ENCODE data around the gene PAN3. TPM values are rescaled to one million over a fixed set of nuclear protein-coding genes. Genes with fewer than 3 reads are reported as not detected.

PAN3 gene
- total RNA-seq, 1 donor from 2014 or later: 28.3 TPM

DNA sequence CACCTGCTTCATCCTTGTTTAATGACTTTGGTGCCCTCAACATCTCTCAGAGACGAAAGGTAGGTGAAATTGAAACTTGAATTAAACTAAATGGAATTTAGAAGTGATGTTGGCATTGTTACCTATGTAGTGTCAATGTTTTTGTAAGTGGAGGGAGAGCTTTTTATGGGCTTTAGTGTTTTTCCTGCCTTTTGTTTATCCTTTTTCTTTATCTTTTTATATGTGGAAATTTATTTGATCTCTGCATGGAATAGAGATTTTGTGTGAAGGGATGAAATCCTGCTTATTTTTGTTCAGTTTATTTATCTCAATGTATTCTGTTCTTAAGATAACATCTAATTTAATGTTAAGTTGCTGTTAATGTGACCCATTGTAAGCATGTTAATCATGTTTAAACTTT is 39.5 kb downstream of the PAN3 start:
- Histone ChIP-seq H3K4me3 (ENCODE audit: insufficient read depth, low read depth, low read length) (no peak overlapping the region), H3K79me2 (ENCODE audit: insufficient read depth, low read length) (peaks cover 28% of the 10 kb centered on the region)
- no peak overlapping the region for H3K27ac Mint-ChIP-seq (ENCODE audit: unreplicated experiment)

DNA sequence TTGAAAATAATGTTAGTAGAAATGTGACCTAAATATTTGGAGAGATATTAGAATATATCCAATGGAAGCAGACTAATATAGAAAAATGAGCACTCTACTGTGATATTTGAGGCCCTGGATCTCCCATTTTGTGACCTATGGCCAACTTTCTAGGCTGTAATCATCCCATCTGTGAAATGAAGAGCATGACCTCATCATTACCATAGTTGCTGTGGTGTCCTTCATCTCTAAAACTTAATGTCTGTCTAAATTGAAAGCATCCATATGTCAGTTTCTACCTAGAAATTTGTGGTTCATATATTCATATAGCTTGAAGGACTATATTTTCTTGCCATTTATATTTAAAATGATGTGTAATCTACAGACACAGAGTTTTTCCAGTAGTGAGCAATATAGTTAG is 41.6 kb downstream of the PAN3 start:
- FAIRE-seq (no peak), DNase-seq (ENCODE audit: low read depth) (no peak)
- Histone ChIP-seq H3K4me3 (ENCODE audit: insufficient read depth, low read depth, low read length) (no peak overlapping the region), H3K9me3 (ENCODE audit: insufficient read depth, low read depth, low read length) (no peaks in the 10 kb centered on the region), H3K79me2 (ENCODE audit: insufficient read depth, low read length) (peaks cover 21% of the 10 kb centered on the region), H2AFZ (ENCODE audit: low read depth, low read length) (no peak overlapping the region), H3K36me3 (ENCODE audit: insufficient read depth, low read length) (no peaks in the 10 kb centered on the region), H3K4me1 (ENCODE audit: insufficient read depth, low read length) (no peaks in the 10 kb centered on the region), H3K9ac (ENCODE audit: low read length) (no peak overlapping the region), H3K27ac (ENCODE audit: low read depth, low read length) (no peak overlapping the region), H3K4me2 (ENCODE audit: low read length) (no peak overlapping the region), H4K20me1 (ENCODE audit: insufficient read depth, low read length) (peaks cover 17% of the 10 kb centered on the region), H3K27me3 (ENCODE audit: insufficient read depth, low read length) (no peaks in the 10 kb centered on the region)
- H3K4me3 Mint-ChIP-seq (ENCODE audit: unreplicated experiment): no peak overlapping the region
- peaks cover 2% of the 10 kb centered on the region for H3K4me1 Mint-ChIP-seq (ENCODE audit: low read depth, unreplicated experiment)
- H3K27me3 Mint-ChIP-seq (ENCODE audit: low read depth, unreplicated experiment): no peaks in the 10 kb centered on the region
- H3K27ac Mint-ChIP-seq (ENCODE audit: unreplicated experiment): no peak overlapping the region
- TF ChIP-seq EZH2 (IDR thresholded peaks at IDR 0.05; ENCODE audit: insufficient read depth, low read length): no peak
- TF ChIP-seq, protein P1, sequence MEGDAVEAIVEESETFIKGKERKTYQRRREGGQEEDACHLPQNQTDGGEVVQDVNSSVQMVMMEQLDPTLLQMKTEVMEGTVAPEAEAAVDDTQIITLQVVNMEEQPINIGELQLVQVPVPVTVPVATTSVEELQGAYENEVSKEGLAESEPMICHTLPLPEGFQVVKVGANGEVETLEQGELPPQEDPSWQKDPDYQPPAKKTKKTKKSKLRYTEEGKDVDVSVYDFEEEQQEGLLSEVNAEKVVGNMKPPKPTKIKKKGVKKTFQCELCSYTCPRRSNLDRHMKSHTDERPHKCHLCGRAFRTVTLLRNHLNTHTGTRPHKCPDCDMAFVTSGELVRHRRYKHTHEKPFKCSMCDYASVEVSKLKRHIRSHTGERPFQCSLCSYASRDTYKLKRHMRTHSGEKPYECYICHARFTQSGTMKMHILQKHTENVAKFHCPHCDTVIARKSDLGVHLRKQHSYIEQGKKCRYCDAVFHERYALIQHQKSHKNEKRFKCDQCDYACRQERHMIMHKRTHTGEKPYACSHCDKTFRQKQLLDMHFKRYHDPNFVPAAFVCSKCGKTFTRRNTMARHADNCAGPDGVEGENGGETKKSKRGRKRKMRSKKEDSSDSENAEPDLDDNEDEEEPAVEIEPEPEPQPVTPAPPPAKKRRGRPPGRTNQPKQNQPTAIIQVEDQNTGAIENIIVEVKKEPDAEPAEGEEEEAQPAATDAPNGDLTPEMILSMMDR (IDR thresholded peaks at IDR 0.05; ENCODE audit: insufficient read depth, low read depth, low read length): no peak
- H3K36me3 Mint-ChIP-seq (ENCODE audit: low read depth, unreplicated experiment): no peaks in the 10 kb centered on the region
- no peaks in the 10 kb centered on the region for H3K9me3 Mint-ChIP-seq (ENCODE audit: unreplicated experiment)

More for the DNA sequence above, 39.5 kb downstream of the PAN3 start:
- Histone ChIP-seq H2AFZ (ENCODE audit: low read depth, low read length) (no peak overlapping the region), H3K4me2 (ENCODE audit: low read length) (no peak overlapping the region), H3K4me1 (ENCODE audit: insufficient read depth, low read length) (no peaks in the 10 kb centered on the region), H3K27ac (ENCODE audit: low read depth, low read length) (no peak overlapping the region), H3K27me3 (ENCODE audit: insufficient read depth, low read length) (no peaks in the 10 kb centered on the region), H3K36me3 (ENCODE audit: insufficient read depth, low read length) (no peaks in the 10 kb centered on the region), H3K9me3 (ENCODE audit: insufficient read depth, low read depth, low read length) (no peaks in the 10 kb centered on the region), H3K9ac (ENCODE audit: low read length) (no peak overlapping the region), H4K20me1 (ENCODE audit: insufficient read depth, low read length) (peaks cover 26% of the 10 kb centered on the region)
- Mint-ChIP-seq H3K4me1 (ENCODE audit: low read depth, unreplicated experiment) (peaks cover 7% of the 10 kb centered on the region), H3K36me3 (ENCODE audit: low read depth, unreplicated experiment) (no peaks in the 10 kb centered on the region), H3K4me3 (ENCODE audit: unreplicated experiment) (no peak overlapping the region), H3K9me3 (ENCODE audit: unreplicated experiment) (no peaks in the 10 kb centered on the region), H3K27me3 (ENCODE audit: low read depth, unreplicated experiment) (no peaks in the 10 kb centered on the region)
- TF ChIP-seq EZH2 (IDR thresholded peaks at IDR 0.05; ENCODE audit: insufficient read depth, low read length): no peak
- TF ChIP-seq, protein P1 (IDR thresholded peaks at IDR 0.05; ENCODE audit: insufficient read depth, low read depth, low read length): no peak
- FAIRE-seq (no peak), DNase-seq (ENCODE audit: low read depth) (no peak)

DNA sequence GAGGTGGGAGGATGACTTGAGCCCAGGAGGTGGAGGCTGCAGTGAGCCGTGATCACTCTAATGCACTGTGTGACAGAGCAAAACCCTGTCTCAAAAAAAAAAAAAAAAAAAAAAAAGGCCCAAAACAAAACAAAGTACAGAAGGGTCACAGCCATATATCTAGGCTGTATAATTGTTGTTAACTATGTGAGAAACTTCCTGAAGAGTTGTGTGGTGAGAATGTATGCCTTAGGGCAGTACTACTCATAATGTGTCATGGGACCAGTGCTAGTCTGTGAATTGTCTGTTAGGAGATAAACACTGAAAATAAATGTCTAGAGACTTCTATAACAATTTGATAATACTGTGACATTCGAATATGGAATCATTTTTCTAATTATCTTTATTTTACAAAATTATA is 43.1 kb downstream of the PAN3 start:
- FAIRE-seq: no peak
- peak overlapping the region; percentile 18 for H3K27ac ChIP-seq (ENCODE audit: low read depth, low read length)
- Mint-ChIP-seq H3K27me3 (ENCODE audit: low read depth, unreplicated experiment) (no peaks in the 10 kb centered on the region), H3K36me3 (ENCODE audit: low read depth, unreplicated experiment) (no peaks in the 10 kb centered on the region), H3K9me3 (ENCODE audit: unreplicated experiment) (no peaks in the 10 kb centered on the region), H3K27ac (ENCODE audit: unreplicated experiment) (peak overlapping the region; percentile 18), H3K4me3 (ENCODE audit: unreplicated experiment) (no peak overlapping the region), H3K4me1 (ENCODE audit: low read depth, unreplicated experiment) (peaks cover 2% of the 10 kb centered on the region)
- no peak overlapping the region for H3K4me3 ChIP-seq (ENCODE audit: insufficient read depth, low read depth, low read length)
- H4K20me1 ChIP-seq (ENCODE audit: insufficient read depth, low read length): peaks cover 12% of the 10 kb centered on the region
- H3K36me3 ChIP-seq (ENCODE audit: insufficient read depth, low read length): no peaks in the 10 kb centered on the region
- peak; percentile 42 for DNase-seq (ENCODE audit: low read depth)
- H3K79me2 ChIP-seq (ENCODE audit: insufficient read depth, low read length): peaks cover 14% of the 10 kb centered on the region
- no peaks in the 10 kb centered on the region for H3K27me3 ChIP-seq (ENCODE audit: insufficient read depth, low read length)
- H3K4me1 ChIP-seq (ENCODE audit: insufficient read depth, low read length): no peaks in the 10 kb centered on the region
- no peak overlapping the region for H3K9ac ChIP-seq (ENCODE audit: low read length)
- H2AFZ ChIP-seq (ENCODE audit: low read depth, low read length): no peak overlapping the region
- H3K4me2 ChIP-seq (ENCODE audit: low read length): no peak overlapping the region
- H3K9me3 ChIP-seq (ENCODE audit: insufficient read depth, low read depth, low read length): no peaks in the 10 kb centered on the region
- TF ChIP-seq EZH2 (IDR thresholded peaks at IDR 0.05; ENCODE audit: insufficient read depth, low read length): no peak
- TF ChIP-seq, protein P1 (IDR thresholded peaks at IDR 0.05; ENCODE audit: insufficient read depth, low read depth, low read length): no peak

Measured in astrocyte (in vitro differentiated cells and primary cell).